Left colon (tissue), 2 donors: Measurements from ENCODE around the gene ELMOD3. TPM values are rescaled to one million over a fixed set of nuclear protein-coding genes. Genes with fewer than 3 reads are reported as not detected.
A peak's percentile ranks its signal among the peaks of the same experiment; 100 is the strongest.
"Not testable (repeated sequence)": the region's sequence is repeated elsewhere in the genome, so short reads cannot be mapped to it uniquely, and the experiment has no call there.

Experiments
- ATAC-seq: fragments of 200-7000 bp; cut with Tn5 transposase; one replicate; pipeline ENCODE4 v1.9.1; 2020; ENCODE audit warnings: mild to moderate bottlenecking, moderate library complexity
- DNase-seq, 2 donors: peaks; one replicate each; pipeline ENCODE4 v3.0.0-alpha.2; 2020
- intact Hi-C, 2 donors: fragments of 100-400 bp; cut with DNase I in 1 of 2; cut with micrococcal nuclease in 1 of 2; formaldehyde crosslinking; loops; one replicate each; pipeline versions ENCODE4 v1.11.2 to v1.14.0; 2022; cut with DNase I, micrococcal nuclease
- long read RNA-seq: library from polyadenylated mRNA; unstranded; transcript quantifications from one replicate; pipeline ENCODE4 v2.0.0, GENCODE V29; 2021
- total RNA-seq, 2 donors: library from RNA; stranded (reverse); fragmentation: NEBNext Ultra II Directional; extraction: Animal tissue kit (Norgen Biotek cat#: 25700); gene quantifications; one replicate each; pipeline ENCODE4 v1.2.1, GENCODE V29; 2021
- donor health status: DM: no; HTN: no; CAD: no.
- donor health status: DM: yes; HTN: yes; CAD: no.

Gene ELMOD3
- total RNA-seq = 10 to 100 TPM; 18.3 to 19.6 TPM
- long read RNA-seq, transcript ELMOD3-203 (14 exons, 2,413 nt) = major isoform, 5 of 51 reads
- long read RNA-seq, partial matches to known transcripts = 6 of 51 reads
- long read RNA-seq, other reads (novel, unspliced or antisense) = 37 of 51 reads

- intact Hi-C loops = no loop called here
- peak; percentile 97 to 99 for DNase-seq
- peak; percentile 90 for ATAC-seq
Observed at GRCh38 chr2:85354286-85355072, at the start of gene ELMOD3, which contains the start of gene RETSAT. ELMOD3 (plus strand) TSS chr2:85354769; CDS start chr2:85357199, 2,430 bp downstream. RETSAT (minus strand) TSS chr2:85354528; CDS start chr2:85354507, 21 bp downstream.

- DNase-seq (peak; percentile 49 to 58), ATAC-seq (peak; percentile 69)
- intact Hi-C loops = no loop called here
Observed at GRCh38 chr2:85307527-85307897, 47.1 kb upstream of the ELMOD3 start.

- intact Hi-C loops = no loop called here
- ATAC-seq (no peak), DNase-seq (no peak)
Observed at GRCh38 chr2:85308201-85308600, 46.4 kb upstream of the ELMOD3 start.

- DNase-seq = peak; percentile 69 to 74
- intact Hi-C loops = no loop called here
- ATAC-seq = peak; percentile 13
Observed at GRCh38 chr2:85308896-85309555, 45.5 kb upstream of the ELMOD3 start.

- intact Hi-C loops = no loop called here
- ATAC-seq (no peak), DNase-seq (no peak)
Observed at GRCh38 chr2:85309699-85310321, 44.8 kb upstream of the ELMOD3 start.

GRCh38 chr2:85310330-85310729 is 44.2 kb upstream of the ELMOD3 start:
- intact Hi-C loops = no loop called here
- DNase-seq = no peak
- no peak for ATAC-seq

GRCh38 chr2:85312404-85312803 is 42.2 kb upstream of the ELMOD3 start:
- ATAC-seq (no peak), DNase-seq (no peak)
- intact Hi-C loops = no loop called here

GRCh38 chr2:85314884-85315242 is 39.7 kb upstream of the ELMOD3 start:
- ATAC-seq (peak; percentile 71), DNase-seq (no peak)
- intact Hi-C loops = no loop called here

- intact Hi-C loops, ATAC-seq, DNase-seq: not testable (repeated sequence)
Observed at GRCh38 chr2:85315921-85316320, 38.6 kb upstream of the ELMOD3 start.

GRCh38 chr2:85318222-85319074 is 36.1 kb upstream of the ELMOD3 start:
- DNase-seq (no peak), ATAC-seq (no peak)
- intact Hi-C loops = no loop called here

- no peak for DNase-seq
- intact Hi-C loops = no loop called here
- ATAC-seq = no peak
Observed at GRCh38 chr2:85319796-85320195, 34.8 kb upstream of the ELMOD3 start.

- no peak for DNase-seq
- intact Hi-C loops = no loop called here
- ATAC-seq = no peak
Observed at GRCh38 chr2:85323351-85323987, 31.1 kb upstream of the ELMOD3 start.

- intact Hi-C loops, ATAC-seq: not testable (repeated sequence)
Observed at GRCh38 chr2:85323988-85324367, 30.6 kb upstream of the ELMOD3 start.

GRCh38 chr2:85324639-85325465 is 29.7 kb upstream of the ELMOD3 start:
- intact Hi-C loops = no loop called here
- peak; percentile 60 for ATAC-seq
- DNase-seq = peak; percentile 63 to 73

More at GRCh38 chr2:85323988-85324367, 30.6 kb upstream of the ELMOD3 start:
- DNase-seq = not testable (repeated sequence)

GRCh38 chr2:85325466-85325811 is 29.1 kb upstream of the ELMOD3 start:
- intact Hi-C loops = no loop called here
- DNase-seq (no peak), ATAC-seq (no peak)

GRCh38 chr2:85326406-85327159 is 28.0 kb upstream of the ELMOD3 start:
- peak; percentile 43 to 49 for DNase-seq
- intact Hi-C loops = no loop called here
- ATAC-seq = peak; percentile 13
